GM12878 (cell line): Measurements from ENCODE around the gene C2orf92.

Experiments
- BHLHE40 ChIP-seq, 2 experiments: fragments of 450-650 bp in 1 of 2; IDR thresholded peaks; 2 replicates each; pipeline ENCODE4 v1.6.1; 2011 to 2017; ENCODE audit warnings: low read depth in 2 of 2, borderline replicate concordance in 1 of 2, improper control_type of control experiment in 1 of 2, low read length in 1 of 2, mild to moderate bottlenecking in 1 of 2
- MXI1 ChIP-seq: fragments of 150-350 bp; IDR thresholded peaks from 2 replicates; pipeline ENCODE4 v1.6.1; 2011; ENCODE audit warnings: low read depth, mild to moderate bottlenecking, inconsistent platforms, low read length, improper control_type of control experiment
- NFIC ChIP-seq: IDR thresholded peaks from 2 replicates; pipeline ENCODE4 v1.6.1; 2012; ENCODE audit warnings: low read depth, mild to moderate bottlenecking, inconsistent platforms, low read length, moderate library complexity
- PAX5 ChIP-seq: IDR thresholded peaks from 2 replicates; pipeline ENCODE4 v1.6.1; 2011; ENCODE audit warnings: low read depth, low read length, borderline replicate concordance
- POLR2A ChIP-seq: IDR thresholded peaks from 2 replicates; pipeline ENCODE4 v1.6.1; 2011; ENCODE audit warnings: low read depth, mild to moderate bottlenecking, low read length
- RELB ChIP-seq: fragments of 450-650 bp; IDR thresholded peaks from 2 replicates; pipeline ENCODE4 v1.6.1; 2017; ENCODE audit warnings: low read depth, mild to moderate bottlenecking, moderate library complexity
- SMC3 ChIP-seq: IDR thresholded peaks from 2 replicates; pipeline ENCODE4 v1.6.1; 2011; ENCODE audit warnings: low read length, improper control_type of control experiment, borderline replicate concordance
- TAF1 ChIP-seq: IDR thresholded peaks from 2 replicates; pipeline ENCODE4 v1.6.1; 2011; ENCODE audit warnings: mild to moderate bottlenecking, low read depth, low read length, borderline replicate concordance
- YY1 ChIP-seq: IDR thresholded peaks from 2 replicates; pipeline ENCODE4 v1.6.1; 2011; ENCODE audit warnings: low read depth, mild to moderate bottlenecking, low read length
- TF ChIP-seq, protein P1 (sequence below), 3 experiments: IDR thresholded peaks in 2 of 3; conservative IDR thresholded peaks in 1 of 3; 2 replicates each; pipeline ENCODE4 v1.5.1; 2011; ENCODE audit warnings: low read depth in 3 of 3, low read length in 3 of 3, mild to moderate bottlenecking in 3 of 3, control low read depth in 2 of 3, moderate library complexity in 2 of 3, inconsistent platforms in 1 of 3, mixed read lengths in 1 of 3; ENCODE audit not compliant: control insufficient read depth in 2 of 3, insufficient read depth in 1 of 3; ENCODE audit errors: extremely low read depth in 1 of 3
- TF ChIP-seq, protein P2 (sequence below): IDR thresholded peaks from 2 replicates; pipeline ENCODE4 v1.6.1; 2011; ENCODE audit warnings: low read depth, low read length, improper control_type of control experiment, borderline replicate concordance

DNA sequence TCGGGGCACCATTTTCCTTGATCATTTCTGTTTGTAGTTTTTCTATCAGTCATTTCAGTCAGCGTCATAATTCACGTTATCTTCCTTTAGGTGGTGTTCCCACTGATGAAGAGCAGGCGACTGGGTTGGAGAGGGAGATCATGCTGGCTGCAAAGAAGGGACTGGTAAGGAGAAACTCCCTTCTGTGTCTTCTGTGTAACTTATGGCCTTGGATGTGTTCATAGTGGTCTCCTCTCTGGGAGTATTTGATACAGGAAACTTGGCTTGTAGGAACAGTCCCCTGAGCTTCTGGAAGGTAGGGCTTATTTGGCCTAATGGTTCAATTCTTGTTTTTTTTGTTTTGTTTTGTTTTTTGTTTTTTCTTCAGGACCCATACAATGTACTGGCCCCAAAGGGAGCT, 22.5 kb upstream of the C2orf92 start:
- TF ChIP-seq, protein P1, sequence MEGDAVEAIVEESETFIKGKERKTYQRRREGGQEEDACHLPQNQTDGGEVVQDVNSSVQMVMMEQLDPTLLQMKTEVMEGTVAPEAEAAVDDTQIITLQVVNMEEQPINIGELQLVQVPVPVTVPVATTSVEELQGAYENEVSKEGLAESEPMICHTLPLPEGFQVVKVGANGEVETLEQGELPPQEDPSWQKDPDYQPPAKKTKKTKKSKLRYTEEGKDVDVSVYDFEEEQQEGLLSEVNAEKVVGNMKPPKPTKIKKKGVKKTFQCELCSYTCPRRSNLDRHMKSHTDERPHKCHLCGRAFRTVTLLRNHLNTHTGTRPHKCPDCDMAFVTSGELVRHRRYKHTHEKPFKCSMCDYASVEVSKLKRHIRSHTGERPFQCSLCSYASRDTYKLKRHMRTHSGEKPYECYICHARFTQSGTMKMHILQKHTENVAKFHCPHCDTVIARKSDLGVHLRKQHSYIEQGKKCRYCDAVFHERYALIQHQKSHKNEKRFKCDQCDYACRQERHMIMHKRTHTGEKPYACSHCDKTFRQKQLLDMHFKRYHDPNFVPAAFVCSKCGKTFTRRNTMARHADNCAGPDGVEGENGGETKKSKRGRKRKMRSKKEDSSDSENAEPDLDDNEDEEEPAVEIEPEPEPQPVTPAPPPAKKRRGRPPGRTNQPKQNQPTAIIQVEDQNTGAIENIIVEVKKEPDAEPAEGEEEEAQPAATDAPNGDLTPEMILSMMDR (IDR thresholded peaks at IDR 0.05 in 2 of 3, conservative IDR thresholded peaks at IDR 0.05 in 1 of 3; ENCODE audit: control insufficient read depth in 2 of 3, extremely low read depth in 1 of 3, insufficient read depth in 1 of 3, low read depth in 3 of 3, low read length in 3 of 3) = no peak
- TF ChIP-seq YY1 (no peak), MXI1 (no peak), BHLHE40 (IDR thresholded peaks at IDR 0.05; ENCODE audit: borderline replicate concordance in 1 of 2, low read depth in 2 of 2, low read length in 1 of 2) (no peak), SMC3 (no peak), TAF1 (no peak), PAX5 (no peak), POLR2A (no peak), RELB (no peak), NFIC (no peak)
- TF ChIP-seq, protein P2, sequence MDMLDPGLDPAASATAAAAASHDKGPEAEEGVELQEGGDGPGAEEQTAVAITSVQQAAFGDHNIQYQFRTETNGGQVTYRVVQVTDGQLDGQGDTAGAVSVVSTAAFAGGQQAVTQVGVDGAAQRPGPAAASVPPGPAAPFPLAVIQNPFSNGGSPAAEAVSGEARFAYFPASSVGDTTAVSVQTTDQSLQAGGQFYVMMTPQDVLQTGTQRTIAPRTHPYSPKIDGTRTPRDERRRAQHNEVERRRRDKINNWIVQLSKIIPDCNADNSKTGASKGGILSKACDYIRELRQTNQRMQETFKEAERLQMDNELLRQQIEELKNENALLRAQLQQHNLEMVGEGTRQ = no peak
